Uterus (tissue), 2 donors: ENCODE results near the gene ATP5F1D.

ENCODE experiments used
- CTCF ChIP-seq, 4 experiments: fragments of 200-600 bp in 2 of 4; fragments of 450-650 bp in 2 of 4; sonication (generic) in 2 of 4; IDR thresholded peaks; one replicate each; pipeline ENCODE4 v1.5.1; 2016 to 2019; ENCODE audit warnings: antibody characterized with exemption in 4 of 4, mild to moderate bottlenecking in 2 of 4, moderate library complexity in 1 of 4
- POLR2A ChIP-seq, 2 donors: fragments of 450-650 bp; IDR thresholded peaks; one replicate each; pipeline ENCODE4 v1.6.1; 2016; ENCODE audit warnings: antibody characterized with exemption in 2 of 2, mild to moderate bottlenecking in 1 of 2, moderate library complexity in 1 of 2

GRCh38 chr19:1284293-1284978 lies 42.9 kb downstream of the ATP5F1D start:
- no peak for TF ChIP-seq POLR2A (IDR thresholded peaks at IDR 0.05)
- no peak for TF ChIP-seq CTCF (IDR thresholded peaks at IDR 0.05)
